HG03097 (cell line): ENCODE measurements around the gene FAM120B.

Experiments used
- ATAC-seq: cut with Tn5 transposase; IDR thresholded peaks from one replicate; pipeline ENCODE4 v1.9.1; 2021; ENCODE audit not compliant: unreplicated experiment, low FRiP score

The FAM120B gene

GRCh38 chr6:170451762-170452651 lies 145.4 kb downstream of the FAM120B start:
- ATAC-seq: no peak

- ATAC-seq: no peak
Measured at GRCh38 chr6:170452767-170453545, 146.4 kb downstream of the FAM120B start.

DNA sequence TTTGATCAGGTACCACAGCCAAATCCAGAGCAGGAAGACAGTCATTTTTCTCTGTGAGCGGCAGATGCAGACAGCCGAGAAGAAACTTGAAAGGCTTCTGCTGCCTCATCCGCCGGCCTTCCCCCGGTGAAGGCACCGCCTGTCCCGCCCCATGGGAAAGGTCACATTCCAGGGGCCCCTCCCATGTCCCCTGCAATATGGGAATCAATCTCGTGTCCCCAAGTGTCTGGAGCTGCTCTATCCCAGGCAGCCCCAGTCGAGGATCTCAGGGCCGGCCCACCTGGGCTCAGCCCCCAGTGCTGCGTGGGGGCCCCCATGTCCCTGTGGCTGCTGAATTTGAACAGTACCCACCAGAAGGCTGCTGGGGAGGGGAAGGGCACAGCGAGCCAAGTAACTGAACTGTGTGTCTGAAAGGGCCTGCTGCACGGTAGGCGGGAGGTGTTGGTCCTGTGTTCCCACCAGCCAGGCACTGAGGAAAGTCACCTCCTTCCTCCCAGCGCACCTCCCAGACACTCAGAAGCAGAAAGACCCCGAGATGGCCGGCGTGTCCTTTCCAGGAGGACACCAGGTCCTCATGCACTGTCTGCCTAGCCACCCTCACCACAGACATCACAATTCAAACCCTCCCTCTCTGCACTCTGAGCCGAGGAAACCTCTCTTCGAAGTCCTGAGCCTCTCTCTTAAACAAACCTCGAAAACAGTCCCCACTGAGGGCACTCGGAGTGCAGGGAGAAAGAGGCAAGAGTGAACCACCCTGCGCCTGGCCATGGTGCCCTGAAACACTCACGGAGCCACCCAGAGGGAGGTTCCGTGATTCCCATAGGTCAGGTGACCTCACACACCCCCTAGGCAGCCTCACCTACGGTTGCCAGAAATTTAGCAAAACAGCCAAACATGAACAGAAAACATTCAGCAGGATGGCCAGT lies 147.3 kb downstream of the FAM120B start:
- ATAC-seq: no peak

GRCh38 chr6:170454512-170455285 lies 148.1 kb downstream of the FAM120B start:
- ATAC-seq: no peak

GRCh38 chr6:170455335-170455979 lies 148.9 kb downstream of the FAM120B start:
- no peak for ATAC-seq

GRCh38 chr6:170456334-170456733 lies 149.8 kb downstream of the FAM120B start:
- ATAC-seq: no peak
